Endometrial microvascular endothelial cells (primary cell): ENCODE measurements around the gene LRRC8E. TPM values are rescaled to one million over a fixed set of nuclear protein-coding genes. Genes with fewer than 3 reads are reported as not detected.

ENCODE experiments used
- in situ Hi-C: cut with HindIII; loops from 2 replicates; pipeline ENCODE4 v1.10.0; 2017; ENCODE audit warnings: low sequenced_read_pairs, low pct_unique_long_range_greater_than_20kb; ENCODE audit errors: inconsistent ontology term
- total RNA-seq: library from RNA; depleted of rRNA; stranded (reverse); fragments of >200 nt; gene quantifications from one replicate; pipeline ENCODE4 v1.2.3, GENCODE V29; 2015; ENCODE audit errors: inconsistent ontology term

LRRC8E gene
- total RNA-seq, 1 donor from 2014 or later = 1.9 TPM

DNA sequence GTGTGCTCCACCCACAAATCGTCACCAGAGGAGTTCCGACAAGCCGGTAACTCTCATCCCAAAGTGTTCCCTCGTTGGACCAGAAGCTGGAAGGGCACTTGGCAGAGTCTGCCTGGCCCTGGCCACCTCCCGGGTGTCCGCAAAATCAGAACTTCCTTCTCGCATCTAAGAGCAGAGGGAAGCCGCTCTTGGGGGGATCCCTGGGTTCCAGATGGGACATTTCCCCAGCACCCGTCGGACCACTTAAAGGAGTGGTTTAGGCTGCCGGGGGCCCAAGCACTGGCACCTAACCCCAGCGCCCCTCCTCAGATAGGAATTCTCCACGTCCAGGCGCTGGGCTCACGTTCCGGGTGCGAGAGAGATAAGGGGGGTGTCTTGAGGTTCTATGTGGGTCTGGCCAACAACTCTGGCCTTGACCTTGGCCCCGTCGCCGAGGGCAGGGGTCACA is 14.5 kb downstream of the LRRC8E start:
- in situ Hi-C loops = no loop called here

DNA sequence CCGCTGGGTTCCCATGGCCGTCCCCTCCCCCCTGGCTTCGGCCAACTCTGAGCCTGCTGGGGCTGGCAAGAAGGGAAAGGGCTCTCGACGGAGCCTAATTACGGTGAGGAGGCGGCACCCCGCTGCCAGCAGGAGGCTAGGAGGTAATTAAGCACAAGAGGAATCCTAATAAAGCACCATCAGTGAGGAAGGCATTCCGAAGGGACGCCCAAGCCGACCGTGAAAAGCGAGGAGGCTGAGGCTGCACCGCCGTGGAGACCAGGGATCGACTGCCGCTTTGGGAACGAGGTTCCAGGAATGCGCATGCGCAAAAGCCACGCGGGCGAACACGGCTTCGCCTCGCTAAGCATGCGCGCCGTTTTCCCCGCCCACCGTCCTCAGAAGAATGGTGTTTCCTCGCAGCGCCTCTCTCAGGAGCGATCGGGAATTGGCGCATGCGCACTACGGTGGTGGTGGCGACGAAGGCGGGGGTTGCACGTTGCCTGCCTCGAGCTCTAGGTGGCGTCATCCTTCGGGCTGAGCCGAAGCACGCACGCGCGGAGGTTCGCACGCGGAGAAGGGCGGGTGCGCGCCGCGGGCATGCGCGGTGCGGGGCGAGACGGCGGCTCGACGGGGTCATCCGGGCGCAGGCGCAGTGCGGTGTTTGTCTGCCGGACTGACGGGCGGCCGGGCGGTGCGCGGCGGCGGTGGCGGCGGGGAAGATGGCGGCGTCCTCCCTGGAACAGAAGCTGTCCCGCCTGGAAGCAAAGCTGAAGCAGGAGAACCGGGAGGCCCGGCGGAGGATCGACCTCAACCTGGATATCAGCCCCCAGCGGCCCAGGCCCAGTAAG is 15.1 kb downstream of the LRRC8E start, which contains the start of gene MAP2K7:
MAP2K7 (plus strand) TSS at position 634 of the 830 bp plus-strand sequence; CDS start at position 702, 68 bp downstream.
- in situ Hi-C loops = no loop called here

DNA sequence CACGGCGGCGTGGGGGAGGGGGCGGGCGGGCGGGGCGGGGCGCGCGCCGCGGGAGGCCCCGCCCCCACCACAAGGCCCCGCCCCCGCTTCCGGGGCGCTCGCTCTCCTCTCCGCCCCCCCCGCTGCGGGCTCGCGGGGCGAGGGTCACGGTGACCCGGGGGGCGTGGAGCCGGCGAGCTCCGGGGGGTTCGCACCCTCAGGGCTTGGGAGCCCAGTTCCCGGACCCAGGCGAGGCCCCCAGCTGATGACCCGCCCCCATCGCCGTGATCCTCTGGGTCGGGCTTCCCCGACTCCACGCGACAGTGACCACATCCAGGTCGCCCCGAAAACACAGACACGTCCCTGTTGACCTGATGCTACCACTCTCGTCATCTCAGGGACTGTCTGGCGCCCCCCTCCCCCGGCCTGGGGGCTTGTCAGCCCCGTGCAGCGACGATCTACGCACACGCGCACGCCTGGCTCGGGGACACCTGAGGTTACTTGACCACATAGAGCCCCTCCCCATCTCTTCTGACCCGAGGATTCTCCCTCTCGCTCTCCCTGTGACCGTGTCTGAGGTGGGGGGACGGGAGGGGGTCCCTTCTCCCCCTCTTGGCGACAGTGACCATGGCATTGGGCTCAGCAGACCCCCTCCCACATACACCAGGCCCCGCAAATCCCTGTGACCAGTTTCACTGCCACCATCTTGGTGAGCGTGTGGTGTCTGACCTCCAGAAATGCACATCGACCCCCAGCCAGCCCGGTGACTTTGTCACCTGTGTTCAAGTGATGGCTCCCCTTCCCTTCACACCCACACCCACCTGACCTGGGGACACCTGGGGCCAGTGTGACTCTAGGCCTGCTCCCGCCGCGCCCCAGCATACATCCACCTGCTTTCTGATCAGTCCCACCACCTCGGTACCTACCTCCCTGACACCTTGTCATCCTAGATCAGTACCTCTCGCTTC is 16.0 kb downstream of the LRRC8E start:
- in situ Hi-C loops = no loop called here

DNA sequence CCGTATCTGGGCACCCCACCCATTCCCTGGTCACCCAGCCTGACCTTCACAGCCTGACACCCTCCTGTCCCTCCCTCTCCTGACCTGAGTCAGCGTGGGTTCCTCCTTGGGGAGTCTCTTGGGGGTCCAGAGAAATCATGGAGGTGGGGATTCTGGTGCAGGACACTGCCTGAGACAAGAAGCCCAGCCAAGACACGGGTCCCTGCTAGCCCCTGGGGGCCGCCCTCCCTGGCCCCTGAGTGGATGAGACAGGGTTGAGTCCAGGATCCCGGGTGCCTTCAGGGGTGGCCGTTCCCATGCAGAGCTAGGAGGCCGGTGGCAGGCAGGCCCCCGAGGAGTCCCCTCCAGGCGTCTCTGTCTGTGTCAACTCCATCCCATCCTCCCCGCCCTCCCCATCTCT is 17.0 kb downstream of the LRRC8E start:
- in situ Hi-C loops = no loop called here

DNA sequence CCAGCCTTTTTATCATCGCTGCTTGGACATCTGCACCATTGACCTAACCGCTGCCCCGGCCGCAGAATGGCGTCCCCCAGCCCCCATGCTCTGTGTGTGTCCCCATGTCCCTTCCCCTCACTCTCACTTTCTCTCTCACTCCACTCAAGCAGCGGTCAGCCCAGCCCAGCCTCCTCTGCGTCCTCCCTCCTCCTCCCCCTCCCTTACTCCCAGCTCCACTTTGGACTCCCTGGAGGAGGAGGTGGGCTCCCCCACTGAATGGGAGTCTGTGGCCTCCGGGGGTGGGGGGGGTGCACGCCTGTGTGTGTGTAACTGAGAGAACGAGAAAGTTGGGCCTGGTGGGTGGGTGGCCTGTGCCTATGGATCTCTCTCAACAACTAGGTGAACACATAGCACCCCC is 17.5 kb downstream of the LRRC8E start:
- in situ Hi-C loops = no loop called here

DNA sequence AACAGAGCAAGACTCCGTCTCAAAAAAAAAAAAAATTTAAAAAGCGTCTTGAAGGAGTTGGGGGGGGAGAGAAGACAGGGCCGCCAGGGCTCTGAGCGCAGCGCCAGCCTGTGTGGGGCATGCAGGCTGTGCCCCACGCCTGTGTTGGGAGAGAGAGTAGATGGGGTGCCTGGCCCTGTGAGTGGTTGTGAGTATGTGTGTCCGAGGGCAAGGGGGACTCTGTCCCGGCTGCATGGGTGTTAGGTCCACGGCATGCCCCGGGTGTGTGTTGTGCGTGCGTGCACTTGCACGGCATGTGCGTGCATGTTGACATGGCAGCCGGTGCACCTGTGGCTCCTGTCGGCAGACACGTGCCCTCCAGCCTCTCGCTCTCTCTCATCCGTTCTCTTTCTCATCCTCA is 18.8 kb downstream of the LRRC8E start:
- in situ Hi-C loops = no loop called here

DNA sequence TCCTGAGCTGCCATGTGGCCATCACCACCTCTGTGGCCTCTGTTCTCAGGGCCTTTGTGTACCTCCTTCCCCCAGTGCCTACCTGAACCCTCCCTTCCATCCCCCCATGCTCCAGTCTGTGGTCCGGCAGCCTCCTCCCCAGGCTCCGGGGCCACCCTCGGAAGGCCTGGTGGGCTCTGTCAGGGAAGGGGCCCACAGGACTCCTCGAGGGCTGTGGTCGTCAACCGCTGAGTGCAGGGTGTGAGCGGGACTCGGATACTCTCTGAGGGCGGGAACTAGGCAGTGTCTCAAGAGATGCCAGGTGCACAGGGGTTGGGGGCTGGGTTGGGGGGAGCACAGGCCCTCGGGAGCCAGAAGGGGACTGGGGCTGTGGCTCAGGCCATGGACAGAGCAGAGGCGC is 19.2 kb downstream of the LRRC8E start:
- in situ Hi-C loops = no loop called here

DNA sequence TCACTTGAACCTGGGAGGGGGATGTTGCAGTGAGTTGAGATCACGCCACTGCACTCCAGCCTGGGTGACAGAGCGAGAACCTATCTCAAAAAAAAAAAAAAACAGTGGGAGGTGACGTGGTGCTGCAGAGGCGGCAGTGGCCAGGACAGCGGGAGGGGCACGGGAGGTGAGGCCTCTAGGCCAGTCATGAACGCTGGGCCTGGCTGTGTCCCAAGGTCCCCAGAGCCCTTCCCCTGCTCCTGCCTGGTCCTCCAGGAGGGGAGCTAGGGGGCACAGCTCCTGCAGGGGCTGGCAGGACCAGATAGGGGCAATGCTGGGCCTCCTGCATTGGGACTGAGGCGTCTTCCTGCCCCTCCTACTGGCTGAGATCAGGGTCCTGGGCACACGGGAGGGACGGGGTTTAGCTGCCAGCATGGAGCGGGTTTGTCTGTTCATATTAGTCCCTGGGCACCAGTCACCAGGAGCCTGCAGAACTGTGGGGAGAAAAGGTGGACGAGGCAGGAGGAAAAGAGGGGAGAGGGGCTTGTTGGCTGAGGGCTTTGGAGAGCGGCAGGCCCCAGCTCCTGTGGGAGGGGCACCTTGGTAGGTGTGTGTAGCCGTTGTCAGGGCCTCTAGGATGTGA is 19.9 kb downstream of the LRRC8E start:
- in situ Hi-C loops = no loop called here

DNA sequence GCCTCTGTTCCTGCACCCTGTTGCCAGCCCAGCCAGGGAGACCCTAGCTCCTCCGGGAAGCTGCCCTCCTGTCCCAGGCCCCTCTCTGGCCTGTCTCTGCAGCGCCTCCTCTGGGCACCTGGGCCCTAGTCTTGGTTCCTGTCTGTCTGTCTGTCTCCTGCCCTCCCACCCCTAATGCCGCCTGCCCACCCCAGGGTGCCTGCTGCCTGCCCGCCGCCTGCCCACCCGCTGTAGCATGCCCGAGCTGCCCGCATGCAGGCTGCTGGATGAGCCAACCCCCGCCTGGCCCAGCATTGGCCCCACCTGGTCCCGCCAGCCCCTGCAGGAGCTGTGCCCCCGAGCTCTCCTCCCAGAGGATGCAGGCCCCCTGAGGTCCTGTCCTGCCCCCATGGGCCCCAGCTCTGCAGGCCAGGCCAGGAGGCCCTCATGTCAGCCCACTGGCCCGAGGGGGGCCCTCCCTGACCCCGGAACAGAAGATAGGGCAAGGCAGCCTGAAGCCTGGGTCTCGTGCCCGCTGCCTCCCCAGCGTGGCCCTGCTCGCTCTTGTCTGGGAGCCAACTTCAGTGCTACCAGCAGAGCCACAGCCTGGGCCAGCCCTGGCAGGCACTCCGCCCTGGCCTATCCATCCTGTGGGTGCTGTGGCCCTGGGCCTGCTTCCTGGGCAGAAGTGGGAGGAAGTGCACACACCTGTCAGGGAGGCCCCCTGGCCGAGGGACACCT is 20.6 kb downstream of the LRRC8E start:
- in situ Hi-C loops = no loop called here

DNA sequence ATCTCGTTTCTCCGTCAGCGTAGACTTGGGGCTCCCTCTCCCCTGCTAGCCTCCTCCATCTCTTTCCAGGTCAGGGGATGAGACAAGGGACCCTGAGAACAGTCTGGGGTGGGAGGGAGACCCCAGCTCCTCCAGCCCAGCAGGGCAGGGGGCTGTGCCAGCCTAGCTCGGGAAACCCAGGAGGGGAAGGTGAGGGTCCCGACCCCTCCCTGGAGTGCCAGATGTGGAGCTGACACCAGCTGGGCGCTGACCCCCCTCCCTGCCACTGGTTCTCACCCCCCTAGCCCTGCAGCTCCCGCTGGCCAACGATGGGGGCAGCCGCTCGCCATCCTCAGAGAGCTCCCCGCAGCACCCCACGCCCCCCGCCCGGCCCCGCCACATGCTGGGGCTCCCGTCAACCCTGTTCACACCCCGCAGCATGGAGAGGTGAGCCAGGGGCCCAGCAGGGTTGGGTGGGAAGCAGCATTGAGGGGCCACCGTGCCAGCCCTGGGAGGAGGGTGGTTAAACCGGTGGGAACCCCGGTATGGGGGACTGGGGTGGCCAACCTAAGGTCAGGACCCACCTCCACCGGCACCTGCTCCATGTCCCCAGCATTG is 21.3 kb downstream of the LRRC8E start:
- in situ Hi-C loops = no loop called here

DNA sequence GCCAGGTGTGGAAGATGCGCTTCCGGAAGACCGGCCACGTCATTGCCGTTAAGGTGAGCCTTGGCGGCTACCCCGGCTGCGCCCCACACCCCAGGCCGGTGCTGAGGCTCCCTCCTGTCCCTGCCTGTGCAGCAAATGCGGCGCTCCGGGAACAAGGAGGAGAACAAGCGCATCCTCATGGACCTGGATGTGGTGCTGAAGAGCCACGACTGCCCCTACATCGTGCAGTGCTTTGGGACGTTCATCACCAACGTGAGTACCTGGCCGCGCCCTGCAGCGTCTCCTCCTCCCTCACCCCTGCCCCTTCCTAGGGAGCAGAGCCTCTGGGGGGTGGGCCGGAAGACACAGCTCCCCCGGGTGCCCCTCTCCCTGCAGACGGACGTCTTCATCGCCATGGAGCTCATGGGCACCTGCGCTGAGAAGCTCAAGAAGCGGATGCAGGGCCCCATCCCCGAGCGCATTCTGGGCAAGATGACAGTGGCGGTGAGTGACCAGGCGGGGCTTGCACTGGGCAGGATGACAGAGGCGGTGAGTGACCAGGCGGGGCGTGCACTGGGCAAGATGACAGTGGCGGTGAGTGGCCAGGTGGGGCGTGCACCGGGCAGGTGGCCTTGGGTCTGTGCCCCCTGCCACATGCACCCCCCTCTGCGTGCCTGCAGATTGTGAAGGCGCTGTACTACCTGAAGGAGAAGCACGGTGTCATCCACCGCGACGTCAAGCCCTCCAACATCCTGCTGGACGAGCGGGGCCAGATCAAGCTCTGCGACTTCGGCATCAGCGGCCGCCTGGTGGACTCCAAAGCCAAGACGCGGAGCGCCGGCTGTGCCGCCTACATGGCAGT is 22.2 kb downstream of the LRRC8E start:
- in situ Hi-C loops = no loop called here

DNA sequence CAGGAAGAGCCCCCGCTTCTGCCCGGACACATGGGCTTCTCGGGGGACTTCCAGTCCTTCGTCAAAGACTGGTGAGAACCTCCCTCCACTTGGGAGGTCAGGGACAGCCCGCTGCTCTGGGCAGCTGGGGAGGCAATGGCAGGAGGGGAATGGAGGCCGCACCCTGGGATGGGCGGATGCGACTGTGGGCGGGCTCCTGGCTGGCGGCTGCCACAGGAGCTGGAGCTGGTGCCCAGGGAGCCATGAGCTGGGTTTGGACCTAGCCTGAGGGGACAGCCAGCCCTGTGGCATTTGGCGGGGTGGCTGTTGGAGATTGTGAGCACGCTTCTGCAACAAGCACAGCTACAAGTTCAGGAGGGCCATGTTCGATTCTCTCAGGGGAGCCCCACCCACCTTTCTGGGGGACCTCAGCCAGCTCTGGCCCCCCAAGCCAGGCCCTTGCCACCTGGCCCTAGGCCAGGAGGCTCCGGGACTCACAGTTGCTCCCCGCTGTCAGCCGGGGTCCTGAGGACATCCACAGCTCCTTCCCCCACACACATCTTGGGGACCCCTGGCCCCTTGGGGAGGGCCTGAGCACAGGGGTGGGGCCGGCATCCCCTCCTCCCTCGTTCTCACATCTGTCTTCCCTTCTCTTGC is 23.3 kb downstream of the LRRC8E start:
- in situ Hi-C loops = no loop called here

DNA sequence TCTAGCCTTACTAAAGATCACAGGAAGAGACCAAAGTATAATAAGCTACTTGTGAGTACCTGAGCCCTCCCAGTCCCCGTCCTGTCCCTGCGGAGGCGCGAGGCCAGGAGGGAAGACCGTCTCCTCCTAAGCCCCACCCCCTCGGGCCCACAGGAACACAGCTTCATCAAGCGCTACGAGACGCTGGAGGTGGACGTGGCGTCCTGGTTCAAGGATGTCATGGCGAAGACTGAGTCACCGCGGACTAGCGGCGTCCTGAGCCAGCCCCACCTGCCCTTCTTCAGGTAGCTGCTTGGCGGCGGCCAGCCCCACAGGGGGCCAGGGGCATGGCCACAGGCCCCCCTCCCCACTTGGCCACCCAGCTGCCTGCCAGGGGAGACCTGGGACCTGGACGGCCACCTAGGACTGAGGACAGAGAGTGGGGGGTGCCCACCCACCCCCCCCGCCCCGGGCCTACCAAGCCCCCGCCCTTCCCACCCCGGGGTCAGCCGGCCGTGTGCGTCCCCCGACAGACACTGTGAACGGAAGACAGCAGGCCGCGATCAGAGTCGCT is 23.9 kb downstream of the LRRC8E start:
- in situ Hi-C loops = no loop called here

DNA sequence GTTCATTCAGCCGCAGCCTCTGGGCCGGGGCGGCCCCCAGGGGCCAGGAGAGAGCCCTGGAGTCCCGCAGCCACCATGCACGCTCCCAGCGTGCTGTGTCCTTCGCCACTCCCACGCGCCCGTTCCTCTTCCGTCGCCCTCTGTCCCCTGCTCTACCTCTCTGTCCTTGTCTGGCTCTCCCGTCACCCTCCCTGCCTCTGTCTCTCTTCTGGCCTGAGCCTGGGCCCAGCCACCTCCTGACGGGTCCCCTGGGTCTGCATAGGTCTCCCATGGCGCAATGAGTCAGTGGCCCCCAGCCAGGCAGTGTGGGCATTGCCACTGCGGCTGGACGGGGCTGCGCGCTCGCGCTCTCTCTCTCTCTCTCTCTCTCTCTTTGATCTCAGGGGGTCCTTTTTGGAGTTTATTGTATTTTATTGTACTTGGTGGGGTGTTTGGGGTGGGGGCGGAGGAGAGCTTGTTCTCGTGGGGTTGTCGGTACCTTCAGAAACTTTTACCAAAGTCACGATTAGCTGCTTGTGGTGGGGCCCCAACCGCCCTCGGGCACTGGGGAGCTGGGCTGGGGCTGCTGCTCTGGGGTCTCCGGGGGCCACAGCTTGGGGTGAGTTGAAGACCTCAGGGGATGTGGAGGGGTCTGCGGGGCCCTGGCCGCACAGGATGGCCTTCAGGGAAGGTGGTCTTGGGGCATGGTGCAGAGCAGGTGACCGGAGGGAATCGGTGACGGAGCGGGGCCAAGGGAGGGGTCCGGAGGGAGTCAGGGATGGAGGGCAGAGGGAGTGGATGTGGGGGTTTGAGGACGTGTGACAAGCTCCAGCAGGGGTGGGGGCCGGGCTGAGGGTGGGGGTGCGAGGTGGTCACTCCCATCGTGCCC is 24.6 kb downstream of the LRRC8E start:
- in situ Hi-C loops = no loop called here

DNA sequence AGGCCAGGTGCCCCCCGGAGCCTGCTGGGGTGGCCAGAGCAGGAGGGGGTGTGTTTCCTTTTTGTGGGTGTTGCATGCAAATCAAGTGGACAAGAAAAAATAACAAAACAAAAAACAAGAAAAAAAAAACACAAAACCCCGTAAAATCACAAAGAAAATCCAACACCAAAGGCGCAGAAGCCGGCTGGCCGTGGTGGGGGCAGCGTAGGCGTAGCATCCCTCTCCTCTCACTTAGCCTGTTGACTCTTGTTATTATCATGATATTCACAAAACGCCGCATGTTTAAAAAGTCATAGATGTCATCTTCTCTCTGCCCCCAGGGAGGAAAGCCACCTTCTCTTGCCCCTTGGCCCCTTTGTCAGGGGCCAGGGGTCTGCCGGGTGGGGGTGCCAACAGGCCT is 25.3 kb downstream of the LRRC8E start:
- in situ Hi-C loops = no loop called here

DNA sequence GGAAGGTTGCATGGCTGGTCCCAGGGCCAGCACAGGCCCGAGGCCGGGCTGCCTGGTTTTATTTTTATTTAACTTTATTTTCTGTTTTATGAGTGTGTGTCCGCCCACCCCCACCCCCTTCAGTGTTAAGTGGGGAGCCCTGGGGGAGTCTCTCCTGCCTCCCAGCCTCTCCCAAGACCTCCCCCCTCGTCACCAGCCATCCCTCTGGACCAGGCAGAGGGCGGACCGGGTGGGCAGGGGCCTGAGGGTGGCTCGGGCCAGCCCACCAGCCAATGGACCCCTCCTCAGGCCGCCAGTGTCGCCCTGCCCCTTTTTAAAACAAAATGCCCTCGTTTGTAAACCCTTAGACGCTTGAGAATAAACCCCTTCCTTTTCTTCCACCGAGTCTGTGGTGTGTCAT is 25.8 kb downstream of the LRRC8E start:
- in situ Hi-C loops = no loop called here
